ENCODE measurements around the gene TIGD3. TPM values are rescaled to one million over a fixed set of nuclear protein-coding genes. Genes with fewer than 3 reads are reported as not detected.

TIGD3 gene
- total and polyA plus RNA-seq, 9 donors = 0.11 to 0.72 (median 0.33) TPM; not detected in 2

GRCh38 chr11:65352783-65353182 lies 1.8 kb upstream of the TIGD3 start:
- DNase-seq = no peak
- intact Hi-C loops (cut with DNase I) = no loop called here
- Histone ChIP-seq H3K4me1 (ENCODE audit: insufficient read depth) (peaks cover 15% of the 10 kb centered on the region), H3K9me3 (no peaks in the 10 kb centered on the region), H3K27ac (no peak overlapping the region), H3K27me3 (no peaks in the 10 kb centered on the region), H3K36me3 (no peaks in the 10 kb centered on the region), H3K4me3 (no peak overlapping the region)
- no peak for TF ChIP-seq POLR2A (IDR thresholded peaks at IDR 0.05)
- TF ChIP-seq CTCF (IDR thresholded peaks at IDR 0.05) = no peak
- no peak for TF ChIP-seq EP300 (IDR thresholded peaks at IDR 0.05)
- 54 to 68% (median 64%) methylated on average over 3 of the region's 3 CpGs for WGBS, 3 donors

- 59 to 68% (median 66%) methylated on average over 7 of the region's 7 CpGs for WGBS, 3 donors
- Histone ChIP-seq H3K27me3 (no peaks in the 10 kb centered on the region), H3K4me3 (no peak overlapping the region), H3K27ac (no peak overlapping the region), H3K4me1 (ENCODE audit: insufficient read depth) (peaks cover 15% of the 10 kb centered on the region), H3K9me3 (no peaks in the 10 kb centered on the region), H3K36me3 (no peaks in the 10 kb centered on the region)
- no peak for DNase-seq
- TF ChIP-seq EP300 (IDR thresholded peaks at IDR 0.05) (no peak), POLR2A (IDR thresholded peaks at IDR 0.05) (no peak)
- intact Hi-C loops (cut with DNase I) = no loop called here
Observed at GRCh38 chr11:65353376-65353775, 1.2 kb upstream of the TIGD3 start.

DNA sequence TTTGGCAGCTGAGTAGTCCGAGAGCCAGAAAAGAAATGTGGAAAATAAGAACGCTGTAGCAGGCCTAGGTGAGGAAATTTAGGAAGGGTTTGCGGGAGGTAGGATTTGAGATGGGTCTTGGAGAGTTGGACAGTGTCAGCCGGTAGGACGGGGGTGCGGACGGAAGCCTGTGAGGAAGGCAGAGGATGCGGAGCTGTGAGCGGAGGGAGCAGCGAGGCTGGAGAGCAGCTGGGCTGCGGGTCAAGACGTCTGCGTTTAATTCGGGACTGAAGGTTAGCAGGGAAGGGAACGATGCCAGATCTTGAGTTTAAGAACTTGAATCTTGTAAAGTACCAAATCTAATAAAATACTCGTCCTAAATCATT lies 669 bp upstream of the TIGD3 start:
- Histone ChIP-seq H3K27ac (peak overlapping the region in 1 of 2 donors; percentile 60), H3K4me1 (ENCODE audit: insufficient read depth) (peaks cover 15% of the 10 kb centered on the region), H3K4me3 (peak overlapping the region; percentile 63), H3K36me3 (no peaks in the 10 kb centered on the region), H3K27me3 (no peaks in the 10 kb centered on the region), H3K9me3 (no peaks in the 10 kb centered on the region)
- TF ChIP-seq CTCF (IDR thresholded peaks at IDR 0.05) (no peak), POLR2A (IDR thresholded peaks at IDR 0.05) (no peak), EP300 (IDR thresholded peaks at IDR 0.05) (no peak)
- intact Hi-C loops (cut with DNase I) = no loop called here
- peak in 4 of 5 donors; percentile 46 to 70 (median 54) for DNase-seq
- 3 to 4% (median 3%) methylated on average over 16 of the region's 16 CpGs for WGBS, 3 donors

GRCh38 chr11:65355013-65355775 lies 643 bp downstream of the TIGD3 start:
- Histone ChIP-seq H3K4me3 (peak overlapping the region; percentile 63), H3K27ac (no peak overlapping the region), H3K36me3 (no peaks in the 10 kb centered on the region), H3K9me3 (no peaks in the 10 kb centered on the region), H3K4me1 (ENCODE audit: insufficient read depth) (peaks cover 15% of the 10 kb centered on the region), H3K27me3 (no peaks in the 10 kb centered on the region)
- intact Hi-C loops (cut with DNase I) = no loop called here
- DNase-seq = peak in 3 of 5 donors; percentile 37 to 60 (median 52)
- no peak for TF ChIP-seq CTCF (IDR thresholded peaks at IDR 0.05)
- TF ChIP-seq POLR2A (IDR thresholded peaks at IDR 0.05) = no peak
- no peak for TF ChIP-seq EP300 (IDR thresholded peaks at IDR 0.05)
- 1 to 2% (median 2%) methylated on average over 41 to 47 of the region's 47 CpGs for WGBS, 3 donors

DNA sequence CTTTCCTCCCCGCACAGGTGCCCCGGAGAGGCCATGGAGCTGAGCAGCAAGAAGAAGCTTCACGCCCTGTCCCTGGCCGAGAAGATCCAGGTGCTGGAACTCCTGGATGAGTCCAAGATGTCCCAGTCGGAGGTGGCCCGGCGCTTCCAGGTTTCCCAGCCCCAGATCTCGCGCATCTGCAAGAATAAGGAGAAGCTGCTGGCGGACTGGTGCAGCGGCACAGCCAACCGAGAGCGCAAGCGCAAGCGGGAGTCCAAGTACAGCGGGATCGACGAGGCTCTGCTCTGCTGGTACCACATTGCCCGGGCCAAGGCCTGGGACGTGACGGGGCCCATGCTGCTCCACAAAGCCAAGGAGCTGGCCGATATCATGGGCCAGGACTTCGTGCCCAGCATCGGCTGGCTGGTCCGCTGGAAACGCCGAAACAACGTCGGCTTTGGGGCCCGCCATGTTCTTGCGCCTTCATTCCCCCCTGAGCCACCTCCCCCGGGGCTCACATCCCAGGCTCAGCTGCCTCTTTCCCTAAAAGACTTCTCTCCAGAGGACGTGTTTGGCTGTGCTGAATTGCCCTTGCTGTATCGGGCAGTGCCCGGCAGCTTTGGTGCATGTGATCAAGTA lies 1.3 kb downstream of the TIGD3 start:
- no peaks in the 10 kb centered on the region for H3K9me3 ChIP-seq
- 18 to 28% (median 21%) methylated on average over 31 to 35 of the region's 35 CpGs for WGBS, 3 donors
- no peak for TF ChIP-seq CTCF (IDR thresholded peaks at IDR 0.05)
- no peak for TF ChIP-seq EP300 (IDR thresholded peaks at IDR 0.05)
- TF ChIP-seq POLR2A (IDR thresholded peaks at IDR 0.05) = no peak
- no peak overlapping the region for H3K27ac ChIP-seq
- H3K27me3 ChIP-seq = no peaks in the 10 kb centered on the region
- peak overlapping the region; percentile 63 for H3K4me3 ChIP-seq
- DNase-seq = peak in 3 of 5 donors; percentile 48 to 67 (median 60)
- no peaks in the 10 kb centered on the region for H3K36me3 ChIP-seq
- H3K4me1 ChIP-seq (ENCODE audit: insufficient read depth) = peaks cover 15% of the 10 kb centered on the region
- intact Hi-C loops (cut with DNase I) = no loop called here
